Activated CD4-positive, alpha-beta T cell treated with anti-CD3 and anti-CD28 coated beads, Interleukin-2, amount 10 ng/mL, durations not matched to agents 24 days and 14 days (primary cell): ENCODE measurements around the gene SDK2. TPM values are rescaled to one million over a fixed set of nuclear protein-coding genes. Genes with fewer than 3 reads are reported as not detected.

Source experiments
- DNase-seq: peaks from one replicate; pipeline ENCODE4 v3.0.0; 2022
- H3K27ac Mint-ChIP-seq: one replicate; pipeline ENCODE4 v1.8.0; 2022; ENCODE audit warnings: mild to moderate bottlenecking, mixed read lengths
- H3K27me3 Mint-ChIP-seq: one replicate; pipeline ENCODE4 v1.8.0; 2022; ENCODE audit warnings: mixed read lengths
- H3K36me3 Mint-ChIP-seq: one replicate; pipeline ENCODE4 v1.8.0; 2022; ENCODE audit warnings: low read depth, mild to moderate bottlenecking, mixed read lengths
- H3K4me1 Mint-ChIP-seq: one replicate; pipeline ENCODE4 v1.8.0; 2021; ENCODE audit warnings: mixed read lengths
- H3K4me3 Mint-ChIP-seq: one replicate; pipeline ENCODE4 v1.8.0; 2022; ENCODE audit warnings: mild to moderate bottlenecking, moderate library complexity, mixed read lengths
- H3K9me3 Mint-ChIP-seq: one replicate; pipeline ENCODE4 v1.8.0; 2021; ENCODE audit warnings: mixed read lengths
- intact Hi-C: fragments of 100-400 bp; cut with micrococcal nuclease; formaldehyde crosslinking; loops from one replicate; pipeline ENCODE4 v1.15.1; 2023
- total RNA-seq: library from RNA; stranded (reverse); gene quantifications from 2 replicates; pipeline ENCODE4 v1.2.3, GENCODE V29; 2022

Gene SDK2
- total RNA-seq, 1 donor from 2014 or later, result 0.42 TPM

DNA sequence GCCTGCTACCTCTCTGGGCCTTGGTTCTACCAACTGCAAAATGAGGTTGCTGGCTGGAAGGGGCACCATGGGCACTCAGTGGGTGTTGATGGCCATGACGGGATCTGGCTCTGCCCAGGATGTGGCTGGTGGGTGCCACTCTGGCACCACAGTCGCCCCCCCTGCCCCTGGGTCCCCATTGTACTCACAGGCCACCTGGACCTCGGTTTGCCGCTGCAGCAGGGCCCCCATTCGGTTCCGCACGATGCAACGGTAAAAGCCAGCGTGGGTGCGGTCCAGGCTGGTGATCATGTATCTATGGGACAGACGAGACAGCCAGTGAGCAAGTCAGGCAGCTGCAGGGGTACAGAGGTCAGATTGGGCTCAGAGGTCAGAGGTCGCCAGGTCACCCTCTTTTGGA is 172.3 kb downstream of the SDK2 start:
- peaks cover 6% of the 10 kb centered on the region for H3K27me3 Mint-ChIP-seq
- no peaks in the 10 kb centered on the region for H3K9me3 Mint-ChIP-seq
- H3K4me1 Mint-ChIP-seq, result no peaks in the 10 kb centered on the region
- no peaks in the 10 kb centered on the region for H3K36me3 Mint-ChIP-seq
- H3K27ac Mint-ChIP-seq, result no peak overlapping the region
- intact Hi-C loops, result no loop called here
- DNase-seq, result no peak
- no peak overlapping the region for H3K4me3 Mint-ChIP-seq

DNA sequence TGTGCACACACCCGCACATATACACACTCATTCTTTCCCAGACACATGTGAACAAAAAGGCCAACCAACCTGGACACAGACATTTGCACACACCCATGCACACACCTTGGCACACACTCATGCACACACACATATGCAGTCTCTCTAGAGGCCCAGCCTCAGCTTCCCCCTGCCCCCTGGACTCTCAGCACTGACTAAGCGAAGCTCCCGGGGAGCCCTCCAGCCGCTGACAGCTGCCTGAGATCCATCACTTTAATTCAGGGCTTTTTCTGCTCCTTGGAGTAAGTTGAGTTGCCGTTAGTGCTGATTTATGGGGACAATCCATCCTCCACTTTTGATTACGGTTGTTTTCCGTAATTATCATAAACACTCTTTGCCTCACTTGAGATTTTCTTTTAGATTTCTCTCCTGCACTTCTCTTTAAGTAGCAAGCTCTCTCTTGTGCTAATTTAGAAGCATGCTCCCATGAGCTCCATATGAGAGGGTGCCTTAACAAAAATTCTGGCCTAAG is 173.9 kb downstream of the SDK2 start:
- Mint-ChIP-seq H3K4me3 (no peak overlapping the region), H3K27me3 (peaks cover 6% of the 10 kb centered on the region), H3K4me1 (no peaks in the 10 kb centered on the region), H3K36me3 (no peaks in the 10 kb centered on the region), H3K27ac (no peak overlapping the region), H3K9me3 (no peaks in the 10 kb centered on the region)
- no peak for DNase-seq
- intact Hi-C loops, result no loop called here

DNA sequence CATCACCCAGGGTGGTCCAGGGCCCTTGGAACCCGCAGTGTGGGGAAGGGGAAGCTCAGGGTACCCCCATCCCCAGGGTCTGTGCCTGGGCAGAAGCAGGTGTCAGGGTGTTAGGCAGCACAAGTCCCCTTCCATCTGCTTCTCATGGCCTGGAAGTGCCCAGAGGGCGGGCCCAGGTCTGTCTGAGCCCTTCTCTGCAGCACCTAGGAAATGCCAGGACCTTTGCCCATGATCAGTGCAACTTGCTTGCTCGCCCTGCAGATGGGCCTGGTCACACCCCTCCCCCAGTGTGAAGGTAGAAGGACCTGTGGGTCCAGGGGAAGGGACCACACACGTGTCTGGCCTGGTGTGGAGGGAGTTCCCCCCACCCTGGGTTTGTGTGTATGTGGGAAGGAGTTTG is 174.9 kb downstream of the SDK2 start:
- Mint-ChIP-seq H3K4me1 (no peaks in the 10 kb centered on the region), H3K4me3 (no peak overlapping the region), H3K36me3 (no peaks in the 10 kb centered on the region), H3K9me3 (no peaks in the 10 kb centered on the region), H3K27me3 (peaks cover 2% of the 10 kb centered on the region), H3K27ac (no peak overlapping the region)
- intact Hi-C loops, result no loop called here
- no peak for DNase-seq

DNA sequence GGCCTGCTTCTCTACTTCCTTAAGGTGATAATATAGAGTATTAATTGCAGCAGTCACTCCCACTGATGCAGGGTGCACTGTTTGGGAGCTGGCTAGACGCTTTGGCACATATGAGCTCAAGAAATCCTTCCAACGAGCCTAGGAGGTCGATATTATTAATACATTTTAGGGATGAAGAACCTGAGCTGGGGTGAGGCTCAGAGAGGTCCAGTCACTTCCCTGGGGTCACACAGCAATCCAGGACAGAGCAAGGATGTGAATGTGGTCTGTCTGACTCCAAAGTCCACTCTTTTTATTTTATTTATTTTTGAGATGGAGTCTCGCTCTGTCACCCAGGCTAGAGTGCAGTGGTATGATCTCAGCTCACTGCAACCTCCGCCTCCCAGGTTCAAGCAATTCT is 176.0 kb downstream of the SDK2 start:
- H3K27ac Mint-ChIP-seq, result no peak overlapping the region
- no peak overlapping the region for H3K4me3 Mint-ChIP-seq
- H3K27me3 Mint-ChIP-seq, result no peaks in the 10 kb centered on the region
- no peaks in the 10 kb centered on the region for H3K4me1 Mint-ChIP-seq
- no peaks in the 10 kb centered on the region for H3K9me3 Mint-ChIP-seq
- intact Hi-C loops, result no loop called here
- no peak for DNase-seq
- H3K36me3 Mint-ChIP-seq, result no peaks in the 10 kb centered on the region

DNA sequence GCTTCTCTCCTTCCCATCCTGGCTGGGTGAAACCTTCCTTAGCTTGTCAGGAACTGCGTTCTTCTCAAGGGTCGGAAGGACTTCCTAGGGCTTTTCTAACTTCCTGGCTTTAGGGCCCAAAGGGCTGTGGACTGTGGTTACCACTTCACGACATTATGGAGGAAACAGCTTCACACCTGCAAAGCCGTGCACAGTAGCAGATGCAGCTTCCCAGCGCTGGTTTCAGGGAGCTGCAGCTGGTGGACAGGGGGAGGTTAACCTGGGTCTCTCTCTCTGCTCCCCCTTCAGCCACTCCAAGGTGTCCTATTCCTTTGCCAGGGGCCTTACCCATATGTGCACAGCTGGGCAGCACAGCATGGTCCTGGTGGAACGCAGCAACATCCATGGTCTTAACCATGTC is 176.6 kb downstream of the SDK2 start:
- intact Hi-C loops, result no loop called here
- no peak overlapping the region for H3K4me3 Mint-ChIP-seq
- no peak overlapping the region for H3K27ac Mint-ChIP-seq

DNA sequence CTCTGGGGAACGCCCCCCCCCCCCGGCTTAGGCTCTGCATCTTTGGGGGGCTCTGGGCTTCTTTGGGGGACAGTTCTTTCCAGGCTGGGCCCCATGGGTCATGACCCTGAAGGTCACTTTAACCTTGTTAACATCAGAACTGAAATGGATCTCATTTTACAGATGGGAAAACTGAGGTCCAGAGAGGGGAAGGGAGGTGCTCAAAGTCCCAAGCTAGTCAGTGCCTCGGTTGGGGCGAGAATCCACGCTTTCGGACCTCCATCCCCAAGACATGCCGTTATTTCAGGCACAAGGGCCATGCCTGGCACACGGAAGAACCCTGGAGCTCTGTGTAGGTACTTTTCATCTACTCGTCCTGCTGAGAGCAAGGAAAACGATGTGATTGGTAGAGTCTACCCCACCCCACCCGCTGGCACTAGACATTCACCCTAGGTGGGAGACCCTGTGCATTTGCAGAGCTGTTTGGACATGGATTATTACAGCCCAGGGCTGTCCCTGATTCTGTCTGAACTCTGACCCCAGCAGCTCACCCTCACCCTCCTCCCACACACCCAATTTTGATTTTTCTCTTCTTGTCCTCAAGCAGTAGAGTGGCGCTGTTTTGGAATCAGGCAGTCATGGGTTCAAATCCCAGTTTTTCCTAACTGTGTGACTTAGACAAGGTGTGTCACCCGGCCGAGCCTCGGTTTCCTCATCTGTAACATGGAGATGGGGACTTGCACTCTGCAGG is 177.4 kb downstream of the SDK2 start:
- Mint-ChIP-seq H3K36me3 (no peaks in the 10 kb centered on the region), H3K9me3 (no peaks in the 10 kb centered on the region), H3K27ac (no peak overlapping the region), H3K4me1 (no peaks in the 10 kb centered on the region), H3K4me3 (no peak overlapping the region), H3K27me3 (no peaks in the 10 kb centered on the region)
- intact Hi-C loops, result no loop called here
- DNase-seq, result no peak

More for the DNA sequence above, 176.6 kb downstream of the SDK2 start:
- no peaks in the 10 kb centered on the region for H3K36me3 Mint-ChIP-seq
- H3K9me3 Mint-ChIP-seq, result no peaks in the 10 kb centered on the region
- H3K4me1 Mint-ChIP-seq, result no peaks in the 10 kb centered on the region
- DNase-seq, result no peak
- H3K27me3 Mint-ChIP-seq, result no peaks in the 10 kb centered on the region

DNA sequence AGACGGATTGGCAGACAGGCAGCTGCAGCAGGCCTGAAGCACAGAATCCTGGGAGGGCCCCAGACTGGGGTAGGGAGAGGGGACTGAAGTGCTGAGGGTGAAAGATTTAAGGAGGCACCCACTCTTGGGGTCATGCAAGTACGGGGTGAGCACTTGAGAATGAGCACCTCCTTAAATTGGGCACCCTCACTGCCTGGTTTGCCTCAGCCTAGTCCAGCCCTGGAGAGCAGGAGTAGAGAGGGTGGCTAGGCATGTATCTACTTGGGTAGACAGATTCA is 178.4 kb downstream of the SDK2 start:
- no peak overlapping the region for H3K27ac Mint-ChIP-seq
- H3K4me3 Mint-ChIP-seq, result no peak overlapping the region
- H3K36me3 Mint-ChIP-seq, result no peaks in the 10 kb centered on the region
- H3K9me3 Mint-ChIP-seq, result no peaks in the 10 kb centered on the region
- intact Hi-C loops, result no loop called here
- no peak for DNase-seq
- H3K4me1 Mint-ChIP-seq, result no peaks in the 10 kb centered on the region
- H3K27me3 Mint-ChIP-seq, result no peaks in the 10 kb centered on the region

DNA sequence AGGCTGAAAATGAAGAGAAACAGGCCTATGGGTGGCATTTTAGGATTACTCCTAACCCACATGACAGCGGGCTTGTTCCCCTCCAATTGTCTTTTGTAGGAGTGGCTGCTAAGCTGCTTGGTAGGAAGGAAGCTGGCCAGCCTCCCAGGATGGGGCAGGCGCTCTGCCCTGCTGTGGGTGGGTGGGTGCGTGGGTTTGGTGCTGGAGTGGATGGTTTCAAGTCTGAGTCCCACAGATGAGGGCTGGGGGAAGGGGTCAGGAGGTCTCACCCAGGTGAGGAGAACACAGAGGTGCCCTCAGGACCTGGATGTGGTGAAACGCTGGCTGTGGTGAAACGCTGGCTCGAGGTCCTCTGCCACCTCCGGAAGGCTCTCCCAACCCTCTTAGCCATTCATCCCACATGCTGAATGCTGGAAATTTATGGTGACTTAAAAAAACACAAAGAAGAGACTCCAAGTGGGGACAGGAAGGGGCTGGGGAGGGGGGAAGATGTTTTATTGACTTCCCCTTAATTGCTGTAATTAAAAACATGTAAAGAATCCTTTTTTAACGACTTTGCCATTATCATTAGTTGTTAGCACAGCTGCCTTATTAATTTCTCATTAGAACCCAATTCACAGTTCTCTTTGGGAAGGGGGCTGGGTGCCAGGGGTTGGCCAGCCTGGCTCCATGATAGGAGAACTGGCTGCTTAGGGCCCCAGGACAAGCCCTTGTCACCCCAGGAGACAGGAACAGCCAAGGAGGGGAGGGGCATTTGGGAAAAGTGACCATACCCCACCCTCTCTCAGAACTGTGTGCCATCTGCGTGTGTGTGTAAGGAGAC is 178.9 kb downstream of the SDK2 start:
- Mint-ChIP-seq H3K36me3 (no peaks in the 10 kb centered on the region), H3K27ac (no peak overlapping the region), H3K4me3 (no peak overlapping the region), H3K4me1 (no peaks in the 10 kb centered on the region), H3K9me3 (no peaks in the 10 kb centered on the region), H3K27me3 (no peaks in the 10 kb centered on the region)
- no peak for DNase-seq
- intact Hi-C loops, result no loop called here

DNA sequence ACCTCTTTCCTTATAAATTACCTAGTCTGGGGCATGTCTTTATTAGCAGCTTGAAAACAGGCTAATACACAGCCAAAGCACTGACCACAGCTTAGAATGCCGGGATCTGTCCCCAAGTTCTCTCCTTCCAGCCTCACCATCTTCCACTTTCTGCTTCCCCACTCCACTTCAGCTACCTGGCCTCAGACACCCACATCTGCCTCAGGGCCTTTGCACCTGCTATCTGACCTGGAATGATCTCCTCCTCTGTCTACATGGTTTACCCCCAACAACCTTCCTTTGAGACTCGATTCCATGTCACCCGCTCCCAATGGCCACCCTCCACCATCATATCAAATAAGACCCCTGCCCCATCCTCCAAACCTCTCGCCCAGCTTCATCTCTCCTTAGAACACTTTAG is 179.8 kb downstream of the SDK2 start:
- no peaks in the 10 kb centered on the region for H3K4me1 Mint-ChIP-seq

DNA sequence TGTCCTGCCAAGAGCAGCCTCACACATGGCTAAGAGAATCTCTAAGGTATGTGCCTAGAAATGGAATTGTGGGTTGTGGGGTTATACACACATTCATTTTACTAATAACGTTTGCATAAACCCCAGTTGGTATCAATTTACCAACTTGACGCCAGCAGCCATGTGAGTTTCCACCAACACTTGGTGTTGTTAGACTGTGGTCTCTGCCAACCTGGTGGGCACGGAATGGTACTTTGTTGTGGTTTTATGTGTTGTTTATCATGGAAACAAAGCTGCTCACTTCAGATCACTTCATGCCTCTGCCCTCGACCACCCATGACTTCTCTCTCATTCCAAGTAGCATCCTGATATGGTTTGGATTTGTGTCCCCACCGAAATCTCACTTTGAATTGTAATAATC is 180.4 kb downstream of the SDK2 start:
- Mint-ChIP-seq H3K27ac (no peak overlapping the region), H3K4me3 (no peak overlapping the region), H3K4me1 (no peaks in the 10 kb centered on the region), H3K27me3 (no peaks in the 10 kb centered on the region), H3K36me3 (no peaks in the 10 kb centered on the region), H3K9me3 (no peaks in the 10 kb centered on the region)
- no peak for DNase-seq
- intact Hi-C loops, result no loop called here

More for the DNA sequence above, 179.8 kb downstream of the SDK2 start:
- intact Hi-C loops, result no loop called here
- Mint-ChIP-seq H3K27ac (no peak overlapping the region), H3K36me3 (no peaks in the 10 kb centered on the region), H3K4me3 (no peak overlapping the region), H3K27me3 (no peaks in the 10 kb centered on the region), H3K9me3 (no peaks in the 10 kb centered on the region)
- no peak for DNase-seq

DNA sequence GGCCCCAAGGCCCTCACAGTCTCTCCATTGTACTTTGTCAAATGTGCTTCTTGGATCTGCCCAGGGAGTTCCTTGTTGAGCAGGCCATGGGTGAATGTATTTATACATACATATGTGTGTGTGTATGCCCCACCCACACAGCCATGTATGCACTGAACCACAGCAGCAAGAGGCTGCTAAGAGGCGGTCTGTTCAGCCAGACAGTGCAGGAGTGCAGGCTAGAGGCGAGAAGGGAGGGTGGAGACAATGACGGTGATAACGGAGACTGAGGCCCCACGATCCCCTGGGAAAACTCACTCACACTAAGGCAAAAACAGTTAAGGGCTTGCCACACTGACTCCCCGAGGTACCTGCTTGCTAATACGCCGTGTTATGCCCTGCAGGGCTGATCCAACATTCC is 181.4 kb downstream of the SDK2 start:
- H3K36me3 Mint-ChIP-seq, result no peaks in the 10 kb centered on the region
- H3K4me1 Mint-ChIP-seq, result no peaks in the 10 kb centered on the region
- H3K9me3 Mint-ChIP-seq, result no peaks in the 10 kb centered on the region
- H3K27ac Mint-ChIP-seq, result no peak overlapping the region
- intact Hi-C loops, result no loop called here
- H3K27me3 Mint-ChIP-seq, result no peaks in the 10 kb centered on the region
- no peak overlapping the region for H3K4me3 Mint-ChIP-seq
- no peak for DNase-seq

DNA sequence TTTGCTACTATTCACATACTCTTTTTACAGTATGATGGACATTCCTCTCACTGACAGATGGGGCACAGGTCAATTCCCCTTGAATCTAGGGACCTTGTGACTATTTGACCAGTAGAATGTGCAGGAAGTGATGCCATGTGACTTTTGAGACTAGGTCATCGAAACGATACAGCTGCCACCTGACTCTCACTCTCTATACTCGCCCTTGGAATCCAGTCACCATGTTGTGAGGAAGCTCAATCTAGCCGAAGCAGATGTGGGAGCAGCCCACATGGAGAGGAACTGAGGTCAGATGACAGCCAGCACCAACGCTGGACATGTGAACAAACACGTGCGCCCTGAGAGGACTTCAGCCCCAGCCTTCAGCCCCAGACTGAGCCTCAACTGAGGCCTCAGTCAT is 184.3 kb downstream of the SDK2 start:
- H3K9me3 Mint-ChIP-seq, result no peaks in the 10 kb centered on the region
- no peak overlapping the region for H3K4me3 Mint-ChIP-seq
- no peak overlapping the region for H3K27ac Mint-ChIP-seq
- H3K36me3 Mint-ChIP-seq, result no peaks in the 10 kb centered on the region
- no peak for DNase-seq
- intact Hi-C loops, result no loop called here
- no peaks in the 10 kb centered on the region for H3K27me3 Mint-ChIP-seq
- H3K4me1 Mint-ChIP-seq, result no peaks in the 10 kb centered on the region

DNA sequence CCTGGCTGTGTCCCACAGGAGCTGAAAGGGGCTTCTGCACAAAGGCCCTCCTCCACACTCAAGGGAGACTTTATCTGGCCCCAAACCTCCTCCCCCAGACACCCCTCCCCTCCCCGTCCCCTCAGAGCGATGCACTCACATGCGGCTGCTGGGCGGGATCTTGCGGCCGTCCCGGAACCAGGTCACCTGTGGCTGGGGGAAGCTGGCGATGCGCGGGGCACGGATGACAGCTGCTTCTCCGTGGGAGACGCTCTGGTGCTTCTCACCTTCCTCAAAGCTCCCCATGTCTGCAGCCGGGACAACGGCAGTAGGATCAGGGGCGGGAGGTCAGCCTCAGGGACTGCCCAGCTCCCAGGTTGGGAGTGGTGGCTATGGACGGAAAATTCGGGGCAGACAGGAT is 188.5 kb downstream of the SDK2 start:
- Mint-ChIP-seq H3K27ac (no peak overlapping the region), H3K27me3 (no peaks in the 10 kb centered on the region), H3K4me1 (no peaks in the 10 kb centered on the region), H3K9me3 (no peaks in the 10 kb centered on the region), H3K4me3 (no peak overlapping the region), H3K36me3 (no peaks in the 10 kb centered on the region)
- DNase-seq, result no peak
- intact Hi-C loops, result no loop called here

DNA sequence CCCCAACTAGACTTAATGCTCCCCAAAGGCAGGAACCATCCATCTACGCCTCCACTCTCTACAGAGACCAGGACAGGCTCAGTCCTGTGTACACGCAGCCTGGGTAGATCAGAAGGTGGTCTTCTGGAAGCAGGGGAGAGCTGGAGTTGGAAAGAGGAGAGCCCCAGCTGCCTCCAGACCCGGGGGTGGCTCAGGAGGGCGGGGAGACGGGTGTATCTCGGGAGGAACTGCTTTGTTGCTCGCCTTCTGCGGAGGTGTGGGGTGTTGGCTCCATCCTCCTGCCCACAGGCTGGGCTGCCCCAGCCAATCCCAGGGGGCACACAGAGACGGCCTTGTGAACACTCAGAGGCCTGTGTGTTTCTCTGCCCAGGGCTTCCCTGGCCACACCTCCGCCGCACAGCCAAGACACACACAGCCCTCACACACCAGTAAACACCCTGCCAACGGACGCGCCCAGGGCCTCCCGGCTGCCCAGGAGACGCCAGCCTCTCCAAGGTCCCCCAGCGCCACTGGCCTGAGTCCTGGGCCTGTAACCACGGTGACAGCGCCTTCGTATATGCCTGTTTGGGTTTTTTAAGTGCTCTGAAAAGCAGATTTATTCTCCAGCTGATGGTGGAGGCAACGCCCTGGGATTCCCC is 189.1 kb downstream of the SDK2 start:
- no peaks in the 10 kb centered on the region for H3K9me3 Mint-ChIP-seq
- DNase-seq, result no peak
- H3K36me3 Mint-ChIP-seq, result no peaks in the 10 kb centered on the region
- H3K4me1 Mint-ChIP-seq, result no peaks in the 10 kb centered on the region
- no peak overlapping the region for H3K27ac Mint-ChIP-seq
- no peaks in the 10 kb centered on the region for H3K27me3 Mint-ChIP-seq
- intact Hi-C loops, result no loop called here
- H3K4me3 Mint-ChIP-seq, result no peak overlapping the region
